HL-60 (cell line): ENCODE measurements around the gene CAPN8.

ENCODE experiments used
- POLR2AphosphoS5 ChIP-seq: IDR thresholded peaks from 2 replicates; pipeline ENCODE4 v1.6.1; 2012; ENCODE audit warnings: low read depth
- TF ChIP-seq, protein P1 (sequence below): IDR thresholded peaks from one replicate; pipeline ENCODE4 v1.5.1; 2011; ENCODE audit warnings: low read length, control low read depth, inconsistent platforms; ENCODE audit not compliant: insufficient read depth

- TF ChIP-seq, protein P1, sequence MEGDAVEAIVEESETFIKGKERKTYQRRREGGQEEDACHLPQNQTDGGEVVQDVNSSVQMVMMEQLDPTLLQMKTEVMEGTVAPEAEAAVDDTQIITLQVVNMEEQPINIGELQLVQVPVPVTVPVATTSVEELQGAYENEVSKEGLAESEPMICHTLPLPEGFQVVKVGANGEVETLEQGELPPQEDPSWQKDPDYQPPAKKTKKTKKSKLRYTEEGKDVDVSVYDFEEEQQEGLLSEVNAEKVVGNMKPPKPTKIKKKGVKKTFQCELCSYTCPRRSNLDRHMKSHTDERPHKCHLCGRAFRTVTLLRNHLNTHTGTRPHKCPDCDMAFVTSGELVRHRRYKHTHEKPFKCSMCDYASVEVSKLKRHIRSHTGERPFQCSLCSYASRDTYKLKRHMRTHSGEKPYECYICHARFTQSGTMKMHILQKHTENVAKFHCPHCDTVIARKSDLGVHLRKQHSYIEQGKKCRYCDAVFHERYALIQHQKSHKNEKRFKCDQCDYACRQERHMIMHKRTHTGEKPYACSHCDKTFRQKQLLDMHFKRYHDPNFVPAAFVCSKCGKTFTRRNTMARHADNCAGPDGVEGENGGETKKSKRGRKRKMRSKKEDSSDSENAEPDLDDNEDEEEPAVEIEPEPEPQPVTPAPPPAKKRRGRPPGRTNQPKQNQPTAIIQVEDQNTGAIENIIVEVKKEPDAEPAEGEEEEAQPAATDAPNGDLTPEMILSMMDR: no peak
- TF ChIP-seq POLR2AphosphoS5: no peak
Measured at GRCh38 chr1:223618680-223619079, 46.8 kb downstream of the CAPN8 start.
